Activated naive CD4-positive, alpha-beta T cell treated with anti-CD3 and anti-CD28 coated beads, Interleukin-2, amount 50 U/mL, for 16 hours (primary cell): ENCODE data around the gene SPAG5.
"Not testable (repeated sequence)": the region's sequence is repeated elsewhere in the genome, so short reads cannot be mapped to it uniquely, and the experiment has no call there.

Source experiments
- DNase-seq: peaks from one replicate; pipeline ENCODE4 v3.0.0-alpha.2; 2020

SPAG5 gene

GRCh38 chr17:28612531-28612930, 13.7 kb upstream of the SPAG5 start:
- no peak for DNase-seq

- DNase-seq = no peak
These were observed 11.6 kb upstream of the SPAG5 start for GRCh38 chr17:28610376-28610775.

- not testable (repeated sequence) for DNase-seq
These were observed 5.2 kb upstream of the SPAG5 start for GRCh38 chr17:28604031-28604430.

- DNase-seq = peak; percentile 71
These were observed 723 bp upstream of the SPAG5 start for GRCh38 chr17:28599311-28600184.

GRCh38 chr17:28598389-28598788, 436 bp downstream of the SPAG5 start:
- DNase-seq = no peak

- no peak for DNase-seq
These were observed 1.0 kb downstream of the SPAG5 start for GRCh38 chr17:28597606-28598383.

GRCh38 chr17:28592260-28592659, 6.6 kb downstream of the SPAG5 start:
- no peak for DNase-seq

- no peak for DNase-seq
These were observed 13.0 kb downstream of the SPAG5 start for GRCh38 chr17:28585851-28586250.

GRCh38 chr17:28584434-28584833, 14.4 kb downstream of the SPAG5 start:
- DNase-seq = no peak

- DNase-seq = no peak
These were observed 16.3 kb downstream of the SPAG5 start for GRCh38 chr17:28582513-28582912.

- DNase-seq = no peak
These were observed 17.9 kb downstream of the SPAG5 start for GRCh38 chr17:28580959-28581358.

- no peak for DNase-seq
These were observed 19.3 kb downstream of the SPAG5 start for GRCh38 chr17:28579526-28579925.

GRCh38 chr17:28578246-28579195, 20.3 kb downstream of the SPAG5 start:
- DNase-seq = no peak

- DNase-seq = no peak
These were observed 21.4 kb downstream of the SPAG5 start for GRCh38 chr17:28577466-28577824.

- DNase-seq = peak; percentile 99
These were observed 21.9 kb downstream of the SPAG5 start, which contains the start of gene ALDOC for GRCh38 chr17:28576758-28577465. TSS of gene ALDOC (minus strand) at chr17:28576895. CDS start at chr17:28575532, 1,363 bp downstream.

- not testable (repeated sequence) for DNase-seq
These were observed 22.8 kb downstream of the SPAG5 start for GRCh38 chr17:28576016-28576415.

- DNase-seq = no peak
These were observed 23.6 kb downstream of the SPAG5 start for GRCh38 chr17:28575126-28575795.

- peak; percentile 38 for DNase-seq
These were observed 24.3 kb downstream of the SPAG5 start for GRCh38 chr17:28574526-28574925.

GRCh38 chr17:28573966-28574480, 24.8 kb downstream of the SPAG5 start:
- no peak for DNase-seq

GRCh38 chr17:28573521-28573920, 25.3 kb downstream of the SPAG5 start:
- DNase-seq = no peak

GRCh38 chr17:28573040-28573380, 25.8 kb downstream of the SPAG5 start:
- DNase-seq = no peak
